NCI-H748 (cell line): ENCODE data around the gene IL15.

Source experiments
- DNase-seq: peaks from one replicate; lab custom pipeline; 2025; ENCODE audit not compliant: unreplicated experiment; lab: John Stamatoyannopoulos, UW

Gene IL15

DNA sequence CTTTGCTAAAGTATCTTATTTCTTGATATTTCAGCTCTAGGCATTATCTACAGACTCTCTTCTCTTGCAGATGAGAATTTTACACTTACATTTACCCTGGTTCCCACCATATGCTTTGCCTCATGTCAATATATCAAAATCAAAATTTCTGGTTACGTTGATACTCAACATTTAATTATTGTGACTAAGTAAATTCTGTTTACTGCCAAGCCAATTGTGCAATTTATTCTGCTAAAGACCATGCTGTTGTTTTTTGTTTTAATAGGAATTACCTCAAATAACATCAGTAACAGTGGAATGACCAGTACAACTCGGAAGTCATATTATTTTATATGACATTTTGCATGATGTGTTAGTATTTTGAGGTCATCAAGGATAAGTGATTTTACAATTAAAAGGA is 125.5 kb downstream of the IL15 start:
- no peak for DNase-seq

DNA sequence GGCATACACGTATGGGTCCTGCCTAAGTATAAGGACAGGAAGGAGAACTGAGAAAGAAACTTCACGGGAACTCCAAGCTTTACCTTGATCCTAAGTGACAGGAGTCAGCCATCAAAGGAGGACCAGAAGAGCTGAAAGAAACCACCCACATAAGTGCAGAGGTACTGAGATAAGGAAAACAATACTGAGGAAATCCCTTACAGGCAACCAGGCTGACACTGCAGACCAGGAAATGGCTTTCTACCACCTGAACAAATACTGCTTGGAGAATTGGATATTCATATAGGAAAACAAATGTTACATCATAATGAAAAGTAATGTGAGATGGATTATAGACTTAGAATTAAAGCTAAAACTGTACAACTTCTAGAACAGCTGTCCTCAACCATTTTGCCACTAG is 127.0 kb downstream of the IL15 start:
- no peak for DNase-seq

DNA sequence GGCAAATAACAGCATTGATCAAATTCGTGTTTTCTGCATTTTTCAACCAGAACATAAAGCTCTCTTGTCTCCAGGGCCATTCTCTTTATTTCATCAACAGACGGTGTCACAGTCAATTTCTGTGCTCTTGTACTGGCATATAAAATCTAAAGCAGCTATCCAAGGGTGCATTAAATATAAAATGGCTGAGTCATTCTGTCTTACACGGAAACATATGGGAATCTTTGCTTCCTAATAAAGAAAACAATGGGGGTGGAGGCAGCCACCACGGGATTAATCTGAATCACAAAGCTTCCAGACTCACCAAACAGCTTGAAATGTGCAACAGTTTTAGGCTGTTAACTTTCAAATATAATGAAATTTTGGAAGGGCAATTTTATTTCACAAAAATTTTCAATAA is 132.6 kb downstream of the IL15 start:
- no peak for DNase-seq

DNA sequence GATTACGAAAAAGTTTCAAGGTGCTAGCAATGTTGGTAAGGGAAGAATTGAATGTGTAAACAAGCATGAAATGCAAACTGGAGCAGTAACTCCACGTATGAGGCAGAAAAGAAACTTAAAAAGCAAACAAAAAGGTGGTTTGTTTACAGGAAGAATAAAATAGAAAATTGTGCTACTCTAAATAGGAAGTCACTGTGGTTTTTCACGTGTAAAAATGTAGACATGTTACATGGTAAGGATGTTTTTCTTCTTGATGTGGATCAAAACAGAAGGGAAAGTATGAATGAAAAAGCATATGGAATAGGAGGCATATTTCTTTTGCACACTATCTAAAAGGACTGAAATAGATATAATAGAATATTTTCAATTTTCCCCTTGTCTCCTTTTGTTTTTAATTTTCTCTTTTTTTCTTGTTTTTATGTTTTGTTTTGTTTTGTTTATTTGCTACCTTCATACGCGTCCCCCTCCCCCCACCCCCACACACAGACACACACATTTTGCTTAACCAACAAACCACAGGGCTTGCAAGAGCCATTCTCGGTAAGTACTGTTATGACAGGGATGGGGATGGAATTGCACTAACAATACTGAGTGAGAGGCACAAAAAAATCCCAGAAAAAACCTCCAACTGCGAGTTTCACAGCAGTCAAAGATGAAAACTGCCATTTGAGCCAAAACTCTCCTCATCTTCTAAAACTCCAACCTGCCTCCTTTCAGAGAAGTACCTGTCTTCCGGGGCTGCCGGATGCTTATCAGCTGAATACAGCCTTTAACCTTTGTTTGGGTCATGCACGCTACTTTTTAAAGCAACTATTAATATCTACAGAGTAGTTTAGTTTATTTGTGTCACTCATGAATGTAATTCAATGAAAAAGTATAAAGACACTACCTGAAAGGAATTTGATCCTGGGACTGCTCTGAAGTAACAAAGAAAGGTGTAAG is 135.8 kb downstream of the IL15 start:
- DNase-seq = peak; percentile 33

DNA sequence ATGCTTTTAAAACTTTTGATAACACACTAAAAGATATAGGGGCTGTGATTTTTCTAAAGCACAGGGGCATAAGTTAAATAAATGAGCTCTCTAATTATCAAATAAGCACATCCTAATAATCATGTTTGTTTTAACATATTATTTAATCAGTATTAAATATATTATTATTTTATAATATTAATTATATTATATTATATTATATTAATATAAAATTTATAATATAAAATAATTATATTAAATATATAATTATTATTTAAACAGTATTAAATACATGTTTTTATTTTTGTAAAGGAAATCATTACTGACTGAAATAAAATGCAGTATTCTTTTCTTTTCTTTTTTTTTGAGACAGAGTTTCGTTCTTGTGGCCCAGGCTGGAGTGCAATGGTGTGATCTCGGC is 136.5 kb downstream of the IL15 start:
- no peak for DNase-seq

DNA sequence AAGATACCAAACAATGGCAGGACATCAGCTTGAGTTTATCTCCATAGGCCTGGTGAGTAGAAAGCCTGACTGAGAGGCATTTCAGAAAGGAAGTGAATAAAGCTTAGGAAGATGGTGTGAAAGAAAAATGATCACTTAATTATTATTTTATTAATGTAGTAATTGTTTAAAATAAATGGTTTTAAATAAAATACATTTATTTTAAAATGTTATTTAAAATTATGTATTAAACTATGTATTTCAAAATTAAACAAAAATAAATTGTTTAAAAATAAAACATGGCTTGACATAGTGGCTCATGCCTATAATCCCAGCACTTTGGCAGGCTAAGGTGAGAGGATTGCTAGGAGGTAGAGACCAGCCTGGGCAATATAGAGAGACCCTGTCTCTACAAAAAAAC is 145.8 kb downstream of the IL15 start:
- DNase-seq = no peak
